Hematopoietic multipotent progenitor cell (in vitro differentiated cells): Measurements from ENCODE around the gene GJA10. TPM values are rescaled to one million over a fixed set of nuclear protein-coding genes. Genes with fewer than 3 reads are reported as not detected.

Experiments used
- DNase-seq, 3 donors: peaks; one replicate each; pipeline ENCODE4 v3.0.0-alpha.2; 2011 to 2015; ENCODE audit warnings: low read depth in 2 of 3, low spot score in 2 of 3
- total RNA-seq: library from RNA; depleted of rRNA; stranded (reverse); fragments of >200 nt; gene quantifications from one replicate; pipeline ENCODE4 v1.2.3, GENCODE V29; 2012

Gene GJA10
- total RNA-seq, 1 donor, result not detected

- no peak for DNase-seq
Observed at GRCh38 chr6:89916136-89916920, 22.1 kb downstream of the GJA10 start.

- no peak for DNase-seq
Observed at GRCh38 chr6:89917216-89917615, 22.9 kb downstream of the GJA10 start.

GRCh38 chr6:89917801-89918366, 23.6 kb downstream of the GJA10 start:
- DNase-seq, result no peak

- DNase-seq, result no peak
Observed at GRCh38 chr6:89921197-89921596, 26.9 kb downstream of the GJA10 start.

GRCh38 chr6:89921691-89922090, 27.4 kb downstream of the GJA10 start:
- no peak for DNase-seq

GRCh38 chr6:89924231-89924630, 30.0 kb downstream of the GJA10 start:
- DNase-seq, result no peak

GRCh38 chr6:89925826-89926225, 31.6 kb downstream of the GJA10 start:
- DNase-seq, result no peak

GRCh38 chr6:89927264-89927663, 33.0 kb downstream of the GJA10 start:
- DNase-seq, result no peak

GRCh38 chr6:89927791-89928550, 33.7 kb downstream of the GJA10 start:
- no peak for DNase-seq

- DNase-seq, result no peak
Observed at GRCh38 chr6:89928604-89929003, 34.3 kb downstream of the GJA10 start.

- no peak for DNase-seq
Observed at GRCh38 chr6:89930789-89931188, 36.5 kb downstream of the GJA10 start.

GRCh38 chr6:89932245-89932802, 38.1 kb downstream of the GJA10 start:
- no peak for DNase-seq

GRCh38 chr6:89934685-89935366, 40.6 kb downstream of the GJA10 start:
- no peak for DNase-seq

- DNase-seq, result no peak
Observed at GRCh38 chr6:89936177-89936576, 41.9 kb downstream of the GJA10 start.

- no peak for DNase-seq
Observed at GRCh38 chr6:89938014-89938413, 43.7 kb downstream of the GJA10 start.

GRCh38 chr6:89939144-89939543, 44.9 kb downstream of the GJA10 start:
- DNase-seq, result no peak

GRCh38 chr6:89940225-89941027, 46.2 kb downstream of the GJA10 start:
- DNase-seq, result peak; percentile 38 to 84 (median 70)

GRCh38 chr6:89941031-89941762, 46.9 kb downstream of the GJA10 start:
- no peak for DNase-seq

GRCh38 chr6:89941763-89942497, 47.7 kb downstream of the GJA10 start:
- no peak for DNase-seq
